ENCODE measurements around the gene EFNB1.

DNA sequence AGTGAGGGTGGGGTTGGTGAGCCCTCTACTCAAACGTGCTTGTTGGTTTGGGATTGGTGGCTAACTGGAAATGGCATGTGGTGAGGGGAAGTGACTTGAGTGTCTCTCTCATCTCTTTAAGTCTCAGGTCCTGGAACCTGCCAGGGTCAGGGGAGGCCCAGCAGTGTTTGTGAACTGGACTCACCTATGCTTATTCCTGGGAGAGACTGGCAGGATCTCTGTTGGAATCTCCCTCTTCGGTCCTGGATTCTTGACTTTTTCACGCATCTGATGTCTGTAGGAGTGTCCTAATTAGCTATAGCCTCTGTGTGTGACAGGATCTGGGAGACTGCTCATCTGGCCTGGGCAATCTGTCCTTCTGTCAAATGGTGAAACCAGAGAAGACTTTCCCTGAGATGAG lies 7.2 kb upstream of the EFNB1 start:
- TF ChIP-seq, protein P1, sequence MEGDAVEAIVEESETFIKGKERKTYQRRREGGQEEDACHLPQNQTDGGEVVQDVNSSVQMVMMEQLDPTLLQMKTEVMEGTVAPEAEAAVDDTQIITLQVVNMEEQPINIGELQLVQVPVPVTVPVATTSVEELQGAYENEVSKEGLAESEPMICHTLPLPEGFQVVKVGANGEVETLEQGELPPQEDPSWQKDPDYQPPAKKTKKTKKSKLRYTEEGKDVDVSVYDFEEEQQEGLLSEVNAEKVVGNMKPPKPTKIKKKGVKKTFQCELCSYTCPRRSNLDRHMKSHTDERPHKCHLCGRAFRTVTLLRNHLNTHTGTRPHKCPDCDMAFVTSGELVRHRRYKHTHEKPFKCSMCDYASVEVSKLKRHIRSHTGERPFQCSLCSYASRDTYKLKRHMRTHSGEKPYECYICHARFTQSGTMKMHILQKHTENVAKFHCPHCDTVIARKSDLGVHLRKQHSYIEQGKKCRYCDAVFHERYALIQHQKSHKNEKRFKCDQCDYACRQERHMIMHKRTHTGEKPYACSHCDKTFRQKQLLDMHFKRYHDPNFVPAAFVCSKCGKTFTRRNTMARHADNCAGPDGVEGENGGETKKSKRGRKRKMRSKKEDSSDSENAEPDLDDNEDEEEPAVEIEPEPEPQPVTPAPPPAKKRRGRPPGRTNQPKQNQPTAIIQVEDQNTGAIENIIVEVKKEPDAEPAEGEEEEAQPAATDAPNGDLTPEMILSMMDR (conservative IDR thresholded peaks at IDR 0.05) = no peak
- no peak for TF ChIP-seq EZH2 (IDR thresholded peaks at IDR 0.05; ENCODE audit: low read depth)
